ENCODE data around the gene ZMIZ1.

The ZMIZ1 gene

DNA sequence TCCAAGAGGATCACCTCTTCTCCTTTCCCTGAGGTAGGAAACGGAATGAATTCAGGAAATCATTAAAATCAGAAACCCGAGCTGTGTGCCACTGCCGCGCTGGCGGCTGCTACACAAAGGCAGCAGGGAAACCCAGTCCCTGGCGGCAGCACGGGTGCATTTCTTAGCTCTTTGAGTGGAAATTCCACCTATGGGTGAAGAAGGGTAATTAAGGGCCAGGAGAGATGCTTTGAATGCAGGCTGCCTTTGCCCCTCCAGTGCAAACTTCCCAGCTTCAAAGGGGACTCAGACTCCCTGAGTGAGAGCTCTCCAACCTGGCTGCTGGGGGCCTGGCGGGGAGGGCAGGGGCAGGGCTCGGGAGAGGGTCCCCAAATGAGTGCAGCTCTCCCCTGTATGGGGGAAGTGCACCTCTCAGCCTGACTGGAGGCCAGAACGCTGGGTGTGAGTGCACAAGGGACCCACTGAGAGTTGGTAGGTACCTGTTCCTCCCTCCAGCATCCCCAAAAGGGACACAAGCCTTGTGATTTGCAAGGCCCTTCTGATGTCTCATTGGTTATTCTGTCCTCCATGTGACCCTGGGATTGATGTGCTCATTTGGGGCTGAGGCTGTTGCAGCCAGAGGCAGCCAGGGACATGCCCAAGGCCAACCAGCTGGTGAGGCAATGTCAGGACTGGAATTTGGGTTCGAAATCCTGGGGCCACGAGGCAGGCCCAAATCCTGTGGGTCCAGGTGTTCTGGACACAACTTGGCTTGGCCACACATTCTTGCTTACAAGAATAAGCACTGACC lies 16.3 kb upstream of the ZMIZ1 start:
- Histone ChIP-seq H3K4me3 (replicated peaks; ENCODE audit: low read depth, low read length) (no peak overlapping the region), H3K27me3 (replicated peaks; ENCODE audit: control insufficient read depth, insufficient read depth, low read length) (no peaks in the 10 kb centered on the region; the same call in none of the 2 replicates), H3K36me3 (ENCODE audit: control insufficient read depth, insufficient read depth, low read length) (no peaks in the 10 kb centered on the region)
- TF ChIP-seq, protein P1, sequence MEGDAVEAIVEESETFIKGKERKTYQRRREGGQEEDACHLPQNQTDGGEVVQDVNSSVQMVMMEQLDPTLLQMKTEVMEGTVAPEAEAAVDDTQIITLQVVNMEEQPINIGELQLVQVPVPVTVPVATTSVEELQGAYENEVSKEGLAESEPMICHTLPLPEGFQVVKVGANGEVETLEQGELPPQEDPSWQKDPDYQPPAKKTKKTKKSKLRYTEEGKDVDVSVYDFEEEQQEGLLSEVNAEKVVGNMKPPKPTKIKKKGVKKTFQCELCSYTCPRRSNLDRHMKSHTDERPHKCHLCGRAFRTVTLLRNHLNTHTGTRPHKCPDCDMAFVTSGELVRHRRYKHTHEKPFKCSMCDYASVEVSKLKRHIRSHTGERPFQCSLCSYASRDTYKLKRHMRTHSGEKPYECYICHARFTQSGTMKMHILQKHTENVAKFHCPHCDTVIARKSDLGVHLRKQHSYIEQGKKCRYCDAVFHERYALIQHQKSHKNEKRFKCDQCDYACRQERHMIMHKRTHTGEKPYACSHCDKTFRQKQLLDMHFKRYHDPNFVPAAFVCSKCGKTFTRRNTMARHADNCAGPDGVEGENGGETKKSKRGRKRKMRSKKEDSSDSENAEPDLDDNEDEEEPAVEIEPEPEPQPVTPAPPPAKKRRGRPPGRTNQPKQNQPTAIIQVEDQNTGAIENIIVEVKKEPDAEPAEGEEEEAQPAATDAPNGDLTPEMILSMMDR (IDR thresholded peaks at IDR 0.05; ENCODE audit: insufficient read depth, low read length, poor library complexity, severe bottlenecking): peak; percentile 10
- DNase-seq (ENCODE audit: extremely low read depth, insufficient read length): no peak

DNA sequence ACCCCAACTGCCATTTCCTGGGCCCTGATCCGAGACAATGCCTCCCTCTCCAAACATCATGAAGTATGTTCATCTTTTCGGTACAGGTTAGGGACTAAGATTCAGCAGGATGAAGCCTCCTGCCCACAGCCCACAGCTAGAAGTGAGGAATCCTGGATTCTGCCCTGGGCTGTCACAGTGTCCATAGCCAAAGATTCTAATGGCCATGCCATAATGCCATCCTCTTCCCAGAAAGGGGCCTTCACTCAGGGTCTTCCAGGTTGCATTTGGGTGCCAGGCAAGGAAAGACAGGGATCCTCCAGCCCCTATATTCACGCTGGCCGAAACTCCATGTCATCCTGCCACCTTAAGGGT lies 15.7 kb upstream of the ZMIZ1 start:
- no peaks in the 10 kb centered on the region; the same call in none of the 2 replicates for H3K27me3 ChIP-seq (replicated peaks; ENCODE audit: control insufficient read depth, insufficient read depth, low read length)
- TF ChIP-seq, protein P1 (IDR thresholded peaks at IDR 0.05; ENCODE audit: insufficient read depth, low read length, poor library complexity, severe bottlenecking): no peak
- DNase-seq (ENCODE audit: extremely low read depth, insufficient read length): no peak
- H3K36me3 ChIP-seq (ENCODE audit: control insufficient read depth, insufficient read depth, low read length): no peaks in the 10 kb centered on the region
- H3K4me3 ChIP-seq (replicated peaks; ENCODE audit: low read depth, low read length): no peak overlapping the region

DNA sequence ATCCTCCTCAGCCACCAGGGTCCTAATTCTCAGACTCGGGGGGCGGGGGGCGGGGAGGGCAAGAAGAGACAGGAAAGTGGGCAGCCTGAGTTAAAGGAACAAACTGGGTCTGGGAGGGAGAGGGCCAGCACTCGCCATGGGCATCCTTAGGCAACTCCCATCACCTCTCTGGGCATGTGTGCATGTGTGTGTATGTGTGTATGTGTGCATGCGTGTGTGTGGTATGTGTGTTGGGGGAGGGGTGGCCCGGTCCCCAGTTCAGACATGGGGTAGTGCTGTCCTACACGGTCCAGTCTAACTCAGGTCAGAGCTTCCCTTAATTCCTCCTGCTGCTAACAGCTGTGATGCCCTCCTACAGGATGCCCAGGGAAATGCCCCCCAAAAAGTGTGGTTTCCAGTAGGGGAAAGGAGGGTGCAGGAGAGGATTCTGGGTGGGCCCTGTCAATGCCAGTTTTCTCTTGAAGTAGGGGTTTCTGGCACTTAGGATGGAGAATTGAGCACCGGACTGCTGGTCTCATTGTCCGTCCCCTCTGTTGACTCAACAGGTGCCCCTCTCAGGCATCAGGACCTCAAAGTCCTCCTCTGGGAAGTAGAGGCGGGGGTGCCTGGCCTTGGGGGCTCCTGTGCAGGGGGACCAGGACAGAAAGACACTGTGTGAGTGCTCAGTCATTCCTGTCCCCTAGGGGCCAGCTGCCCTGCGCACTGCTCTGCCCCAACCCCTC lies 15.1 kb upstream of the ZMIZ1 start:
- no peak for DNase-seq (ENCODE audit: extremely low read depth, insufficient read length)
- TF ChIP-seq, protein P1 (IDR thresholded peaks at IDR 0.05; ENCODE audit: insufficient read depth, low read length, poor library complexity, severe bottlenecking): no peak
- H3K36me3 ChIP-seq (ENCODE audit: control insufficient read depth, insufficient read depth, low read length): no peaks in the 10 kb centered on the region
- H3K27me3 ChIP-seq (replicated peaks; ENCODE audit: control insufficient read depth, insufficient read depth, low read length): no peaks in the 10 kb centered on the region; the same call in none of the 2 replicates
- H3K4me3 ChIP-seq (replicated peaks; ENCODE audit: low read depth, low read length): no peak overlapping the region

DNA sequence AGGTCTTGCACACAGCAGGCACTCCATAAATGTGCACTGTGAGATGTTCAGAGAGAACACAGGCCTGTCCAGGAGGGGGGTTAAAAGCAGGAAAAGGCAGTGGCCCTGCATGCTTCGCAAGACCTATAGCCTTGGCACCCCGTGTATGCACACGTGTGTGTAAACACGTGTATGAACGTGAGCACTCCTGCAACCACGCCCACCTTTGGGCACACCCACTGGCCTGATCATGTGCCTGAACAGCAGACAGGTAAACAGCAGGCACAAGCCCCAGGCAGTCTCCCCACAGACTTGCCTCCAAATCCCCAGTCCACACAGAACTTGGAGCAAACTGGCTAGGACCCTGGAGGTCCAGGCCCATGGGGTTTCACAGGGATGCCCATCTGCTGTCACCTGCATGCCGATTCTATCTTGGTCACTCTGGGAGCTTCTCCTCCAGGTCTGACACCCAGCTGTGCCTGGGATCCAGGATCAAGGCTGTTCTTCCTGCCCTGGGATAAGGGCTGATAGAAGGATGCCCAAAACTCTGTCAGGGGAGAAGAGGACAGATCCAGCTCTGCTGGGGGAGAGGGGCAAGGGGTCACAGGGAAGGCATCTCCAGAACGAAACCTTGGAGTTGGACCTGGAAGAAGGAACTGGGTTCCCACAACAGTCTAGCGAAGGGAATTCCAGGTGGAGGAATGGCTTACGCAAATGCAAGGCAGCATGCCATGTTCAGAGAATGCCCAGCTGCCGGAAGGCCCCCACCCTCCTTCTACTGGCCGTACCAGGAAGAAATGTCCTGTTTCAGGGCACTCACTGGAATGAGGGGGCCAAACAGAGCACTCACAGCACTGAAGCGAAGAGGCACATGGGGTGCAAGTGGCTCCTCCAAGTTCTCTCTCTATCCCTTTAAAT lies 14.3 kb upstream of the ZMIZ1 start:
- DNase-seq (ENCODE audit: extremely low read depth, insufficient read length): no peak
- H3K4me3 ChIP-seq (replicated peaks; ENCODE audit: low read depth, low read length): no peak overlapping the region
- H3K36me3 ChIP-seq (ENCODE audit: control insufficient read depth, insufficient read depth, low read length): no peaks in the 10 kb centered on the region
- no peaks in the 10 kb centered on the region; the same call in none of the 2 replicates for H3K27me3 ChIP-seq (replicated peaks; ENCODE audit: control insufficient read depth, insufficient read depth, low read length)
- TF ChIP-seq, protein P1 (IDR thresholded peaks at IDR 0.05; ENCODE audit: insufficient read depth, low read length, poor library complexity, severe bottlenecking): no peak

DNA sequence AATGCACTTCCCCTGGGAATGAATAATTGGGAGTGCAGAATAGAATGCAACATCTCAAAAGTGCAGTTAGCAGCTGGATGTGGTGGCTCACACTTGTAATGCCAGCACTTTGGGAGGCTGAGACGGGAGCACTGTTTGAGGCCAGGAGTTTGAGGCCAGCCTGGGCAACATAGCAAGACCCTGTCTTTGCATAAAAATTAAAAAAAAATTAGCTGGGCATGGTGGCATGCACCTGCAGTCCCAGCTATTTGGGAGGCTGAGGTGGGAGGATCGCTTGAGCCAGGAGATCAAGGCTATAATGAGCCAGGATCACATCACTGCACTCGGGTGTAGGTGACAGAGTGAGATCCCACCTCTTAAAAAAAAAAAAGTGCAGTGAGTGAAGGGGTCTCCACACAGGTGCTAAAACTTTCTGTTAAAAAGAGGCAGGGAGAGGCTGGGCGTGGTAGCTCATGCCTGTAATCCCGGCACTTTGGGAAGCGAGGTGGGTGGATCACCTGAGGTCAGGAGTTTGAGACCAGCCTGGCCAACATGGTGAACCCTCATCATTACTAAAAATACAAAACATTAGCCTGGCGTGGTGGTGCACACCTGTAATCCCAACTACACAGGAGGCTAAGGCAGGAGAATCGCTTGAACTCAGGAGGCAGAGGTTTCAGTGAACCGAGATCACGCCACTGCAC lies 13.5 kb upstream of the ZMIZ1 start:
- H3K36me3 ChIP-seq (ENCODE audit: control insufficient read depth, insufficient read depth, low read length): no peaks in the 10 kb centered on the region
- no peak for DNase-seq (ENCODE audit: extremely low read depth, insufficient read length)
- TF ChIP-seq, protein P1 (IDR thresholded peaks at IDR 0.05; ENCODE audit: insufficient read depth, low read length, poor library complexity, severe bottlenecking): no peak
- H3K4me3 ChIP-seq (replicated peaks; ENCODE audit: low read depth, low read length): no peak overlapping the region
- no peaks in the 10 kb centered on the region; the same call in none of the 2 replicates for H3K27me3 ChIP-seq (replicated peaks; ENCODE audit: control insufficient read depth, insufficient read depth, low read length)
